ENCODE measurements around the gene LRRC32.
"Not testable (repeated sequence)": the region's sequence is repeated elsewhere in the genome, so short reads cannot be mapped to it uniquely, and the experiment has no call there.

Gene LRRC32

DNA sequence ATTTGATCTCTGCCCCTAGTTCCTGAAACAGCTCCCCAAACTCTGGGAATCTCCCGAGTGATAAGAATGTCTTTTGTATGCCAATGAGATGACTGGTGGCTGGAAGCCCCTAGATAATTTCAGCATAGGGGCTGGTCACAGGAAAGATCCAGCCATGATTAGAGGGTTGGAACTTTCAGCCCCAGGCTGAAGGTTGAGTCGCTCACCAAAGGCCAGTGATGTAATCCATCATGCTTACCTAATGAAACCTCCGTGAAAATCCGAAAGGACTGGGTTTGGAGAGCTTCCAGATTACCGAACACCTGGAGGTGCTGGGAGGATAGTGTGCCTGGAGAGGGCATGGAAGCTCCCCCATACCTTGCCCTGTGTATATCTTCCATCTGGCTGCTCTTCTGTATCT, 26.0 kb downstream of the LRRC32 start:
- no peak for DNase-seq

DNA sequence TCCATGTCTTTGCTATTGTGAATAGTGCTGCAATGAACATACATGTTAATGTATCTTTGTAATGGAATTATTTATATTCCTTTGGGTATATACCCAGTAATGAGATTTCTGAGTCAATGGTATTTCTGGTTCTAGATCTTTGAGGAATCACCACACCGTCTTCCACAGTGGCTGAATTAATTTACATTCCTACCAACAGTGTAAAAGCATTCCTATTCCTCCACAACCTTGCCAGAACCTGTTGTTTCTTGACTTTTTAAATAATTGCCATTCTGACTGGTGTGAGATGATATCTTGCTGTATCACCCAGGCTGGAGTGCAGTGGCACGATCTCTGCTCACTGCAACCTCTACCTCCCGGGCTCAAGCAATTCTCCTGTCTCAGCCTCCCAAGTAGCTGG, 26.8 kb downstream of the LRRC32 start:
- not testable (repeated sequence) for DNase-seq

DNA sequence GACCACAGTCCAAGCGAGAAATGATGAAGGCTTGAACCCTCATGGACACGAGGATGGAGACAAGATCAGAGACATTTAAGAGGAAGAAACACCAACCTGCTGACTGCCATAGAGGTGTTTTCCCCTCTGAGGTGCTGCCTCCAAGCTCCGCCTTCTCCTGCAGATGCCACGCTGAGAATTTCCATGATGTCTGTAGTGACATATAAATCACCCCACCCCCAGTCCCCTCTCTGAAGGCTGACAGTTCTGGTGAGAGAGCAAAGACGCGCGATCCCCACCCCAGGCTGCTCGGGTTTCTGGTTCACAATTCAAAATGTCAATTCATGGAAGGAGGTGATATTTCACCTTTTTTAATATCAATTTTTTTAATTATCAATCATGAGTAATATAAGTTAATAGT, 28.2 kb downstream of the LRRC32 start:
- no peak for DNase-seq

DNA sequence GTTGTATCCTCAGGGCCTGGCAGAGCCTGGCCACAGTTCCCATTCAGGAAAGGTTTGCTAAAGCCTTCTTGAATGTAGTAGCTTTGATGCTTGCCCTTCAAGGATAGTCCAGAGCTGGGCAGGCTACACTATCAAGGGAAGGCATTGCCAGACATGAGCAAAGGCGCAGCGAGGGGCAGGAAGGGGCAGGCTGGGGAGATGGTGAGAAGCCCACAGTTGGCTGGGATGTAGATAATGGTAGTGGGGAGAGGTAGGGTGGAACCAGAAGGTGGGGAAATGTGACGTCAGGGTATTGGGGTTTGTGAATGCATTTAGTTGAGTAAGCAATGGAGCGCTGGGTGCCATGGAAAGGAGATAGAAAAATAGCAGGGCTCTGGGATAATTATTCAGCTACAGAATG, 28.6 kb downstream of the LRRC32 start:
- no peak for DNase-seq

DNA sequence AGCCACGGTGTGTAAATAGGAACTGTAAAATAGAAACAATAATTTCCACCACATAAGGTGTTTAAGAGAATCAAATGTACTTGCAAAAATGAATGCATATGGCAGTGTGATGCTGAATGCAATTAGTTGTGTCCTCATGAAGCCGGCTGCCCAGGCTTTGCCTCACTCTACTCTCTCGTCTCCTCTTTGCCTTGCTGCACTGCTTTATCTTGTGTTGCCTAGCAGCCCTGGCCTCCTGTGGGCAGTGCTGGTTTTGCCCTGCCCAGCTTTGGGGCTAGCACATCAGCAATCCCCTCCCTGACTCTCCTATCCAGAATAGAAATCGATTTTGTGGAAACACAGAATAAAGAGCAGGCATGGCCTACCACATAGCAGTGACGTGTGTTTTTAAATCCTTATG, 30.0 kb downstream of the LRRC32 start:
- no peak for DNase-seq

DNA sequence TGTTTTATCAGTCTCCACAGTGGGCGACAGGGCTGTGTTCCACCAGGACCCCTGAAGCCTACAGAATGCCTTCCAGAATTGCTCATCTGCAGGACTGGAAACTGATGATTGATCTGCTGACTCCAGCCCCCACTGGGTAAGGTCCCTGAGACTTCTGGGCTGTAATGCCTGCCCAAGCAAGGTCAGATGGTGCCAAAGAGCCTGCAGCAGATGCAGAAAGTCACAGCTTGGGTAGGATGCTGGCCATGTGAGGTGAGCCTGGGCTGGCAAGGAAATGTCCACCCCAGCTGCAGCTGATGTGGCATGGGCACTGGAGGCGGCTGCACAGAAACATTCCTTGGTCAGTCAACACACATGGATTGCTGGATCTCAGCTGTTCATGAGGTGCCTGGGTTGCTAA, 30.9 kb downstream of the LRRC32 start:
- DNase-seq = no peak

DNA sequence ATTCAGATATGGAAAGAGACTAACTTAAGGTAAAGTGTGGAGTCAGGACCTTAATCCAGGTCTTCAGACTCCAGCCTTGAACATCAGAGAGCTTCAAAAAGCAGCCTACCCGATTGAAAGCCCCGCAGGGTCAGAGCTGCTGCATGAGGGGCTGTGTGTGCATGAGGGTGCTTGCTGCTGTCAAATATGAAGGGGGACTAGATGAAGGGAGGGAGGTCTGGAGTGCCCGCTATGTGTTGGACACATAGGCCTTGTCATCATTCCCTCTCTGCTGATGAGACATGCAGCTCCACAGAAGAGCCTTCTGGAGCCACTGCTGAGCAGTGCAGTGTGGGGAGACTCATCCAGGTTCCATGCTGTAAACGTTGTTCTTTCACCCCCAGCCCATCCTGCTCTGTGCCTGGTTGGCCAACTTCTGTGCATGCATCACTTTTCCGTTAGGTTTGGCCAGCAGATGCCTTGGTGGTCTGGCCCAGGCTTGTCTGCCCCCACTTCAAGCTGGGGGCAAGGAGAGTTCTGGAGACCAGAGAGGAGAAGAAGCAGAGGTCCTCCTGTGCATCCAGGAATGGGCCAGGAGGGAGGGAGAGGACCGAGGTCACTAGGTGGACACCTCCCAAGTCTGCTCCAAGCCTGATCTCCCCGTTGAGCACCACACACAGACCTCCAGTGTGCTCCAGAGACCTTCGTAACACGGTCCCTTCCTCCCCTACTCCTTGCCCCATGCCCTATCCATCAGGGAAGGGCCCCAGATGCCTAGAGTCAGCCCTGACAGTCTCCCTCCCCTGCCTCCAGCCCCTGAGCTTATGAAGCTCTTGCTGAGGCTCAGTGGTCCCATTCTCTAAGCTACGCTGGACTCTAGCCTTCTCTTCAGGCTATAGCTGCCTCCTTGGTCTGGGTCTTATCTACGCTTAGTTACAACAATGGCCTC, 32.0 kb downstream of the LRRC32 start:
- no peak for DNase-seq

DNA sequence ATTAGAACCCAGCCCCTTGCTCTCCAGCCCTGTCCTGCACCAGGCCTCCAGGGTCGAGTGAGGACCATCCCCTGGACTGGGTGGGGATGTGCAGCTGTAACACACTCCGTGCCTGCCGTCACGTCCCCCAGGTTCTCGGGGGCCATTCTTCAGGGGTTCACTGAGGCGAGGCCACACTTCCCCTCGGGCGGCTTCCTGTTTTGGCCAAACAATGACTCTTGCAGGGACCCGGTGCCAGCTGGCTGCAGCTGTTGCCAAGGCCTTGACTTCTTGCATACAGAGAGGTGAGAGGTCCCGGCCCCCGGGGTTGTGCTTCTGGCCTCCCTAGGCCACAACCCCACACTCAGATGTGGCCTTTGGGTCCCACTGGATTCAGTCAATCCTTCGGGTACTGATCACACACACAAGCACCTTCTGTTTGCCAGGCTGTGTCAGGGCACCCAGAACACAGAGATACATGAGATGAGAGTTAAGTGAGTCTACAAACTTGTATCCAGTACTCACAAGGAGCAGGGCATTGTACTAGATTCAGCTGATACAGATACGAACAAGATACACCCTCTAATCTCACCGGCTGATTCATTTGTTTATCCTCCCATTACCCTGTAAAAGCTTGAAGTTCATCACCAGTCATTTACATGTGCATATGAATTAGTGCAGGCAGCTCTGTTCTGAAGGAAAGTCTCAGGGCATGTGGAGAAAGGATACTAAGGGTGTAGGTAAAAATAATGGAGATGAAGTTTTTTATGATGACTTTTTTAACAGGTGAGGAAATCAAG, 32.9 kb downstream of the LRRC32 start:
- DNase-seq = no peak

DNA sequence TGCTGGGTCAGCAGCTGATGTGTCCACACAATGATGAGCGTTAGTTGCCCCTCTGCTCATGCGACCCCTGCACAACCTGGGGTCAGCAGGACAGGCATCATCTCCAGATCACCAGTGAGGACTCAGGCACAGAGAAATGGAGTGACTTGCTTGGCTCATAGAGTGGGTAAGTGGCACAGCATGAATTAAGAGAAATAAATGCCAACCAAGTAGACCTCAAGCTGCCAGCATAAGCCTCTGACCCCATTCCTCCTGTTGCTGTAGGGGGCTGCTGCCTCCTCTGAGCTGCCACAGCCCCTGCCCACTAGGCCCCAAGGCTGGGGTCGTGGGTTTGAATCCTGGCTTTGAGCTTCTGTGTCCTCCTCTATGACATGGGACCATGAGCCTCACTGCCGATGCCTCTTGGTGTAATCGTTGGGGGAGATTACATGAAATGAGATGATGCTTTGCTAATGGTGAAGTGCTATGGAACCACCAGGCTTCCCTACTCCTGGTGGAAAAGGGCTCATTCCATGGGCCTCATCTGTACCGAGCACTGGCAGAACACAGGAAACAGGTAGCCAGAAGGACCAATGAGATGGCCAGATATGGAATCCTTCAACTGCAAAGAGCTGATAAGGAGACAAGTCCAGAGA, 33.6 kb downstream of the LRRC32 start:
- no peak for DNase-seq

DNA sequence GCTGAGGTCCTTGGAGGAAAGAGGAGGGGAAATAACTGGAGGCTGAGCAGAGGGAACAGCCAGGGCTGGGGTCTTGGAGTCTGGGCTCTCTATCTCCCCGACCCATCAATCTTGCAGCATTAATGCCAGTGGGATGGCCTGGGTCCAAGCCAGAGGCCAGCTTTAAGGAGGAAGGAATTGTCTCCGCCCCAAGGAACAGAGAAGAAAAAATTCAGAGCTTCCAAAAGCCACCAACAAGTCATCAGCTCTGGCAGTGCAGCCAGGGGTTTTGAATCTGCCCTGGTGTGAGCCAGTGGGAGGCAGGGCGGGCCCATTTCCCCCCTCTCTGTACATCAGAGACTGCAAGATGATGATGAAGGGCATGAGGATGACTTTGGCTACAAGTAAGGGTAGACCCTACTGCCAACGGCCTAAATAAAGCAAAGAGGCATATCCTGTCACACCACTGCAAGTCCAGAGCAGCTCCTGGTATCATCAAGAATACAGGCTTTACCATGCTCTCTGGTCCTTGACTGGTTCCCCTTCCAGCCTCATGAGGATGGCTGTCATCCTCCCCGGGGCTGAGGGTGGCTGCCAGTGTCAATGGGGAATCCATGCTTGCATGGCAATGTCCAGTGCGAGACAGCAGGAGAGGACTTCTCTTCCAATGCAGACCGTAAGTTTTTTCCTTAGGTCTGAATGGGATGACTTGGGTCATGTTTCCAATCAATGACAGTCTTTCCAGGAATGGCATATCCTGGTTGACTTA, 34.4 kb downstream of the LRRC32 start:
- no peak for DNase-seq

DNA sequence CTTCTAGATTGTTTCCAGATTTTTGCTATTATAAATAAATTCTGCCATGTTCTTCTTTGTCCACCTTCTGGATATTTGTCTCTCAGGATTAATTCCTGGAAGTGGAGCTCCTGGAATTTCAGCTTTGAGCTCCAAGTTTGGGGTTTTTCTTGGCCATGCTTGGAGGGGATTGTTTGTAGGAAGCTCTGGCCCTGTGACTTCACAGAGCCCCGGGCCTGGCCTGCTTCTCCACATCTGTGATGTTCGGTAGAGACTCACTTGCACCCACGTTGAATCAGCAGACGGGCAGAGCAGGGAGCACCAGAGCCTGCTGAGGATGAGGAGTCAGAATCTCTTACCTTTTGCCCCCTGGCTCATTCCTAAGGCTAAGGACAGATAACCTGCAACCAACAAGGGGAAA, 35.7 kb downstream of the LRRC32 start:
- no peak for DNase-seq

DNA sequence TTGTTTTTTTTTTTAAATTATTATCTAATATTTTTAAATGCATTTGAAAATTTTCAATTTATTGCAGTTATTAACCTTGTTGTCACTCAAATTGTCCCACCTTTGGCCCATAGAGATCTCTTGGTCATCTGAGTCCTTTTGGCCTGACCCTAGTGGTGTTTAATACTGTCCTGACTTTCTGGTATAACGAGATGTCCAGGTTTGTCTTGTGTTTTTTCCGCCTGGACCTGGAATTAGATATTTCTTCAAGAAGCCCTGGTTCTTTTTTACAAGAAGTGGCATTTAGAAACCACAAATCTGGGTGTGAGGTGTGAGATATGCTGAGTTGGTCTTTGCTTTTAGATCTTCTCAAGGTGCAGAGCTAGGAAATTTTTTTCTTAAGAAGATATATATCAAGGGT, 38.1 kb downstream of the LRRC32 start:
- DNase-seq = no peak

DNA sequence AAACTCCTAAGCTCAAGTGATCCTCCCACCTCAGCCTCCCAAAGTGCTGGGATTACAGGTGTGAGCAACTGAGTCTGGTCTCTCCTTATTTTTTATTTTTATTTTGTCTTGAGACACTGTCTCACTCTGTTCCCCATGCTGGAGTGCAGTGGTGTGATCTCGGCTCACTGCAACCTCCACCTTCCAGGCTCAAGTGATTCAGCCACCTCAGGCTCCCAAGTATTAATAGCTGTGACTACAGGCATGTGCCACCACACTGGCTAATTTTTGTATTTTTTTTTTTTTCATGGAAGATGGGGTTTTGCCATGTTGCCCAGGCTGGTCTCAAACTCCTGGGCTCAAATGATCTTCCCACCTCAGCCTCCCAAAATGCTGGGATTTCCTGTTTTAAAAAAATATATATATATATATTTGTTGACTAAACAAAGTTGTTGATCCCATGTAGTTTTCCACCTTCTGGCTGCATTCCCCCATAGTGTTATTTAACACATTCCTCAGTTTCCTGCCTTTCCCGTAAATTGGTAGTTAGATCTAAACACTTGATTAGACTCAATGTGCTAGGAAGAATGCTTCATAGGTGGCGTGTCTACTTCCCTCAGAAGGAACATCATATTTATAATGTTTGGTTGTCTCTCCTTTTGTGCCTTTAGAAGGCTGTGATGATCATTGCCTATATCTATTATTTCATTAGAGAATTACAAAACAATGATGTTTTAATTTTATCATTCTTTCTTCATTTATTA, 38.8 kb downstream of the LRRC32 start:
- DNase-seq = no peak

DNA sequence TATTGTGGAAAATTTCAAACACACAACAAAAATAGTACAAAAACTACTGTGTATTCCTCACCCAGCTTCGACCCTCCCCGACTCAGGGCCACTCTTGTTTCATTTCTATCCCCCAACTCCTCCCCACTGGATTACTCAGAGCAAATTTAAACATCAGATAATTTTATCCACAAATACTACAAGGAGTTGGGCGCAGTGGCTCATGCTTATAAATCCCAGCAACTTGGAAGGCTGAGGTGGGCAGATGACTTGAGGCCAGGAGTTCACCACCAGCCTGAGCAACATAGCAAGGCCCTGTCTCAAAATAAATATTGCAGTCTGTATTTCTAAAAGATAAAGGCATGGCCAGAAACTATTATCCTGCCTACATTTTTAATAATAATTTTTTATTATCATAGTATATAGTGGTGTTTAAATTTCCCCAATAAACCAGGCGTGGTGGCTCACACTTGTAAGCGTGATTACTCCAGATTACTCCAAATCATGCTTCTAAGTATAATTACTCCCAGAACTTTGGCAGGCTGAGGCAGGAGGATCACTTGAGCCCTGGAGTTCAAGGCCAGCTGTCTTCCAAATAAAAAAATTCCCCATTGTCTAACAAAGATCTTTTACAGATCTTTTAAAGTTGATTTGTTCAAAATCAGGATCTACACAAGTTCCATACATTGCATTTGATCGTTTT, 39.8 kb downstream of the LRRC32 start:
- no peak for DNase-seq

DNA sequence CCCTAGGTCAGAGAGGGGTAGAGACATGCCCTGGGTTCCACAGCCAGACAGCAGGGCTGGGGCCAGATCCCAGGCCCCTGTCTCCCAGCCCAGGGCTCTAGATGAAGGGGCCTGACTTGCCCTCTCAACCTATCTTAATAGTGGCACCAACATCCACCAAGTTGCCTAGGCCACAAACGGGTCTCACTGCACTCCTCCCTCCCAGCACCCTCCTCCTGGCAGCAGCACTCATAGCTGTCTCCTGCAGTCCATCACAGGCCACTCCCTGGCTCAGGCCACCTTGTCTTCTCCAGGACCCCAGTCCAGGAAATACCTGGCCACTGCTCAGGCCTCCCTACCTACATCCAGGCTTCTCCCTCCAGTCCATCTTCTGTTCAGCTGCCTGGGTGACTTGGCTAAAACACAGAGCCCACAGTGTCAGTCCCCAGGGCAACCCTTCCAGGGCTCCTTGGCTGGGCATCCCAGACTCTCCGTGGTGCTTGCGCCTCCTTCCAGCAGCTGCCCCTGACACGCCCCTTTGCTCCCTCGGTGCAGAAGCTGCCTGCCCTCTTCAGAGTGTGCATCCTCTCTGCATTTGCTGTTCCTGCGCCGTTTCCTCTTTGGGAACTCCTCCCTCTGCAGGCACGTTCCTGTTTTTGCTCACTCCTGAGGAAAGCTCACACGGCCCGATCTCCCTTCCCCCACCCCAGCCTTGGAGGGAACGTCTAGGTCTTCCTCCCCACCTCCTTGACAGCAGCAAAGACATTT, 40.5 kb downstream of the LRRC32 start:
- no peak for DNase-seq

DNA sequence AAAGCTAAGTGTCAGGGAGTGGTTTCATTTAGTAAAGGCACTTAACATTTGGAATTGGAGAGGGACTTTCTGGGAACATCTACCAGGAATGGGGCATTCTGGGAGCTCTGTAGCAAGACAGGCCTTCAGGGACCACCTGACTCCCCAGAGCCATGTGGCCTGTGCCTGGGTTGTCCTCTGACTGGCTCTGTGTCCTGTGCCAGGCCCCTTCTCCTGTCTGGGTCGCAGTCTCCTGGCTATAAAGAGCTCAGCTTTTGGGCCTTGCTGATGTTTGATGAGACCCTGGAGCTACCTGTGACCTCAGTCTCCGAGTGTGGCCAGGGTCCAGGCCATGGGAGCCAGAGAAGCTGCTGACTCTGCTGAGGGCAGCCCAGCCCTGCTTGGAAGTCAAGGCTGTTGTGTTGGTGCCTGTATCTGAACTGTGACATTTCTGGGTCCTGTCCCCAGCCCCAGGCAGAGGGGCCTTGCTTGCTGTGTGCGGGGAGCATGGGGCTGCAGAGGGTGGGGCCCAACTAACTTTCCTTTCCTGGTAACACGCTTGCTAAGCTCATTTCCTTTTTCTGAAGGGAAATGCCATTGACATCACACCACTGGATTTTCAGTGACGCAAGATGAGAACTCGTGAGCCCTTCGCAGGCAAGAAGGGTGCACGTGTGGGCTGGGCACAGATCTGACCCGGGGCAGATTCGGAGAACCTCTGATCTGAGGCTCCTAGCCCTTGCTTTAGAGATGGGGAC, 41.3 kb downstream of the LRRC32 start:
- no peak for DNase-seq

DNA sequence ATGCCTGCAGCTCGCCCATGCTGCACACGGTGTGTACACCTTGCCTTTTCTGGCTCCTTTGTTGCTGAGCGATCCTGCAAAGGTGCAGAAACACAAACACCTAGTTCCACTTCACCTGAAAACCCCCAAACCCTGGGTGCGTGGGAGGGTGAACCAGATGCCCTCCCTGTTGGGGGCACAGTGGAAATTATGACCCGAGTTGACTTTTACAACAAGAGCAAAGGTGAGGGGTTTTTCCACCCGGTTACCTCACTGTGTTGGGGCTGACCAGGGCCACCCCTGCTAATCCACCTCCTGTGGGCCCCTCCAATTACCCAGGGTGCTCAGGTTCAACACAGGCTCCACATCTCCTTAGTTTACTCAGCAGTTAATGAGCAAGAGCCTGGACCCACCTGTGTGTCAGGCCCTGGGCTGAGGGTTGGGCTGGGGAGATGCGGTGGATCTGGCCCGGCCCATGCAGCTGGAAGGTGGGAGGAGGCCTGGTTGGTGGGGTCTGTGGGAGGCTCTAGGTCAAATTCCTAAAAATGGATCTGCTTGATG, 42.1 kb downstream of the LRRC32 start:
- DNase-seq = no peak

DNA sequence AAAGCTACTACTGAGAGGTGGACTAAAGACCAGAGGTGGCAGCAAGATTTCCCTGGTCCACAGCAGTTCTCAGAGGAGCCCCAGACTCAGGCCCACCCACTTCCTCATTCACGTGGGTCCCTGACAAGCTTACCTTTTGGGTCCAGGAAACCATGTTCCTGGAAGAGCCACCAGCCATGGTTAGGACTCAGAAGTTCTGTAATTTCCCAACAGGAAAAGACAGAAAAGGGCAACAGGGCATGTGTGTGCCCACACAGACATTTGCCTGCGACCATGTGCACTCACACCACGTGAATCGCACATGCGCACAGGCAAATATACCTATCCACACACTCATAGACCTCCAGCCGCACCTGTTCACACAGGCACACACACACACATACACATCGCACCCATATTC, 42.9 kb downstream of the LRRC32 start:
- DNase-seq = no peak

DNA sequence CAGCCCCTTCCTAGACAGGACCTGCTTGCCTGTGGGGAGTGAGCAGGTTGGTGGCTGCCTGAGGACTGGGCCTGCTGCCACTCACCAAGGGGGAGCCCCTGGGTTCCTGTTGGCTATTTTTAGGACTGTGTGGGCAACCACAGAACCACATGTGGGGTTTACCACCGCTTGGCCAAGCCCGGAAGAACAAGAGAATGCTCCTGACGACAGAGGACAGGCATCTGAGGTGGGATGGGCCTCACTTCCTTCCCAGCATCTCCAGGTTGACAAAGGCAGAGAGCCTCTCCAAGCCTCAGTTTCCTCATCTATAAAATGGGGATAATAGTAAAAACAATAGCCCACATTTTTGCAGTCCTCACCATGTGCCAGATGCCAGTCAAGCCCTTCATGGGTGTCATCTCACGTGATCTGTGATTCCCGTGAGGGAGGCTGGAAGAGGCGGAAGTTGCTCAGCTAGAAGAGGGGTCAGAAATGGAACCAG, 43.6 kb downstream of the LRRC32 start:
- DNase-seq = no peak

DNA sequence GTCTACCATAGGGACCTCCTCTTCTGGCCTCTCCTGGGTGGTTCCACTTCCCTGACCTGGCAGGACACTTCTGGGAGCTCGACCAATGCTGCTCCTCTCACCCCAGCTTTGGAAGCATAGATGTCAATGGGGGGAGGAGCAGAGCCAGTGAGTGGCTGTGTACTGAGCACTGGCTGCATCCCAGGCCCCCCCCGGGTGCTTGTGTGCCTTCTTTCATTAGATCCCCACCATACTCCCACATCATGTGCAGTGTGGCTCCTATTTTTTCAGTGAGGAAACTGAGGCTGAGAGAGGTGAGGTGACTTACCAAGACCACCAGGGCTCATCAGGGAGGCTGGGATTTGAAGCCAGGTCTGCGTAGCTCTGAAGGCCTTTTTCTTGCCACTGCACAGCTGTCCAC, 44.3 kb downstream of the LRRC32 start:
- no peak for DNase-seq
